Transverse colon (tissue), 4 donors: ENCODE data around the gene RNF166. TPM values are rescaled to one million over a fixed set of nuclear protein-coding genes. Genes with fewer than 3 reads are reported as not detected.

Experiments
- DNase-seq: peaks from one replicate; pipeline ENCODE4 v3.0.0-alpha.2; 2019
- H3K27ac ChIP-seq, 4 donors: fragments of 200-600 bp; sonication (generic); 2 replicates each; pipeline ENCODE4 v1.5.1; 2016 to 2018; ENCODE audit warnings: inconsistent platforms in 4 of 4
- H3K27me3 ChIP-seq: fragments of 200-600 bp; sonication (generic); 2 replicates; pipeline ENCODE4 v1.5.1; 2017; ENCODE audit warnings: inconsistent platforms
- H3K36me3 ChIP-seq, 4 donors: fragments of 200-600 bp; sonication (generic); 2 replicates each; pipeline ENCODE4 v1.5.1; 2017 to 2019; ENCODE audit warnings: inconsistent platforms in 4 of 4
- H3K4me1 ChIP-seq, 4 donors: fragments of 200-600 bp; sonication (generic); 2 replicates each; pipeline ENCODE4 v1.5.1; 2017 to 2020; ENCODE audit warnings: inconsistent platforms in 4 of 4
- H3K4me3 ChIP-seq, 4 donors: fragments of 200-600 bp; sonication (generic); 1 replicate in 1 of 4; 2 replicates in 3 of 4; pipeline versions ENCODE4 v1.5.1 to v1.6.1; 2017 to 2019; ENCODE audit warnings: inconsistent platforms in 4 of 4
- H3K9me3 ChIP-seq, 2 donors: fragments of 200-600 bp; sonication (generic); 2 replicates each; pipeline ENCODE4 v1.5.1; 2017 to 2019; ENCODE audit warnings: inconsistent platforms in 2 of 2
- EP300 ChIP-seq: sonication (generic); formaldehyde crosslinking; IDR thresholded peaks from one replicate; pipeline ENCODE4 v1.6.1; 2017; ENCODE audit warnings: antibody characterized with exemption, low read depth
- POLR2A ChIP-seq: fragments of 450-650 bp; IDR thresholded peaks from one replicate; pipeline ENCODE4 v1.6.1; 2016; ENCODE audit warnings: antibody characterized with exemption, mild to moderate bottlenecking, moderate library complexity
- POLR2AphosphoS5 ChIP-seq, 3 donors: sonication (generic); formaldehyde crosslinking; IDR thresholded peaks; one replicate each; pipeline ENCODE4 v1.6.1; 2016; ENCODE audit warnings: antibody characterized with exemption in 3 of 3
- whole genome bisulfite sequencing, 2 donors: methylation state at CpG; one replicate each; pipeline ENCODE4 v1.1.5; 2018; ENCODE audit warnings: low coverage in 1 of 2; 5-methylcytosine and 5-hydroxymethylcytosine counted together
- in situ Hi-C, 4 donors: fragments of 200-750 bp; cut with MboI; loops; one replicate each; pipeline versions ENCODE4 v1.15.0 to v1.15.1; 2017; ENCODE audit warnings: low sequenced_read_pairs in 3 of 4, low pct_ligation_motif_present in 1 of 4, low pct_unique_long_range_greater_than_20kb in 1 of 4
- intact Hi-C: fragments of 100-400 bp; cut with DNase I; formaldehyde crosslinking; loops from one replicate; pipeline ENCODE4 v1.15.1; 2023; ENCODE audit warnings: low total_unique reads
- total RNA-seq, 4 donors: library from RNA; depleted of rRNA; stranded (reverse); fragments of >200 nt; gene quantifications; one replicate each; pipeline ENCODE4 v1.1.0, GENCODE V29; 2016
- TF ChIP-seq, protein P1 (sequence below), 5 experiments: fragments of 200-600 bp in 3 of 5; fragments of 450-650 bp in 2 of 5; sonication (generic) in 3 of 5; IDR thresholded peaks; 1 replicate in 2 of 5; 2 replicates in 3 of 5; pipeline ENCODE4 v1.5.1; 2016 to 2017; ENCODE audit warnings: antibody characterized with exemption in 5 of 5, inconsistent platforms in 3 of 5, mild to moderate bottlenecking in 2 of 5, moderate library complexity in 1 of 5

RNF166 gene
- total RNA-seq, 4 donors from 2014 or later = 10.3 to 15.3 (median 14.4) TPM

DNA sequence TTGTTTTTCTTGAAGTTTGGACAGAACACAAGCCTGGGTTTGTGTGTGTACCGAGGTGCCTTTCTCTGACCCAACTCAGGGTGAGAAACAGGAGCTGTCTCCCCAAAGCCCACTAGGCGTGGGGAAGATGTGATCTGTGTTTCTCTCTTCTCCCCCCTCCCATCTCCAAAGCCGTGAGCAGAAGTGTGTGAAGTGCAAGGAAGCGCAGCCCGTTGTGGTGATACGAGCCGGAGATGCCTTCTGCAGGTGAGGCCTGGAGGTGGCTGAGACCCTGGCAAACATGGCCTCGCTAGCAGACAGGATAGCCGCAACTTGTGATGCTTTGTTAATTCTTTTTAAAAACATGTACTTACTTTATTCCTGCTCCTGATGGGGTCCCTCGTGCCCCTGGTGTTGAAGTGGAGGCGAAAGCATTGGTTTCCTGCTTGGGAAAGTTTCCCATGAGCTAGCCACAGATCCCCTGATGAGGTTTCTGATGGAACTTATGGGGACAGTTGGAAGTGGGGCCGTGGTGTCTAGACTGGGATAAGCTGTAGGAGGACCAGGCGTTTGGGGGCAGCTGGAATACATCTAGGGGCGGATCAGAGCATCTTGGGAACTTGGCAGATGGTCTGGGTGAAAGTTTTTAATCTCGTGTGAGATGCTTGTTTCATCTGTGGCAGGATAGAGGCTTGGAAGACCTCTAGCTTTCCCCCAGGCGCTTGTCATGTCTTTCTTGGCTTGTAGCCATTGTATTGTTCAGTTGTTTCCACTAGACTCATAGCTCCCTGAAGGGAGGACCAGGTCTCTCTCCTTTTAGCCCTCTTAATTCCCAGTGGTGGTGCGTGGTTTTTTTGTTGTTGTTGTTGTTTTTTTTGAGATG lies 988 bp upstream of the RNF166 start:
- in situ Hi-C loops (no loop called here), intact Hi-C loops (no loop called here)
- WGBS, 2 donors = 30 to 32% methylated on average over 2 to 17 of the region's 17 CpGs

GRCh38 chr16:88705801-88706228 lies 393 bp downstream of the RNF166 start:
- TF ChIP-seq POLR2AphosphoS5 (IDR thresholded peaks at IDR 0.05) = no peak
- TF ChIP-seq, protein P1, sequence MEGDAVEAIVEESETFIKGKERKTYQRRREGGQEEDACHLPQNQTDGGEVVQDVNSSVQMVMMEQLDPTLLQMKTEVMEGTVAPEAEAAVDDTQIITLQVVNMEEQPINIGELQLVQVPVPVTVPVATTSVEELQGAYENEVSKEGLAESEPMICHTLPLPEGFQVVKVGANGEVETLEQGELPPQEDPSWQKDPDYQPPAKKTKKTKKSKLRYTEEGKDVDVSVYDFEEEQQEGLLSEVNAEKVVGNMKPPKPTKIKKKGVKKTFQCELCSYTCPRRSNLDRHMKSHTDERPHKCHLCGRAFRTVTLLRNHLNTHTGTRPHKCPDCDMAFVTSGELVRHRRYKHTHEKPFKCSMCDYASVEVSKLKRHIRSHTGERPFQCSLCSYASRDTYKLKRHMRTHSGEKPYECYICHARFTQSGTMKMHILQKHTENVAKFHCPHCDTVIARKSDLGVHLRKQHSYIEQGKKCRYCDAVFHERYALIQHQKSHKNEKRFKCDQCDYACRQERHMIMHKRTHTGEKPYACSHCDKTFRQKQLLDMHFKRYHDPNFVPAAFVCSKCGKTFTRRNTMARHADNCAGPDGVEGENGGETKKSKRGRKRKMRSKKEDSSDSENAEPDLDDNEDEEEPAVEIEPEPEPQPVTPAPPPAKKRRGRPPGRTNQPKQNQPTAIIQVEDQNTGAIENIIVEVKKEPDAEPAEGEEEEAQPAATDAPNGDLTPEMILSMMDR (IDR thresholded peaks at IDR 0.05) = no peak
- intact Hi-C loops = no loop called here
- H3K36me3 ChIP-seq = no peaks in the 10 kb centered on the region
- in situ Hi-C loops = no loop called here
- peaks cover 20 to 36% (median 31%) of the 10 kb centered on the region in 4 donors for H3K4me1 ChIP-seq
- 1% methylated on average over 12 of the region's 57 CpGs; no CpG with 5 or more reads in 1 of the 2 donors for WGBS, 2 donors
- DNase-seq = peak; percentile 39
- H3K4me3 ChIP-seq = peak overlapping the region; percentile 80 to 96 (median 92)
- H3K27ac ChIP-seq = peak overlapping the region; percentile 85 to 88 (median 86)
- H3K9me3 ChIP-seq = no peaks in the 10 kb centered on the region
- no peaks in the 10 kb centered on the region for H3K27me3 ChIP-seq

More for the DNA sequence above, 988 bp upstream of the RNF166 start:
- H3K9me3 ChIP-seq = no peaks in the 10 kb centered on the region
- peak overlapping the region; percentile 80 to 96 (median 92) for H3K4me3 ChIP-seq
- H3K4me1 ChIP-seq = peaks cover 20 to 32% (median 24%) of the 10 kb centered on the region in 4 donors
- no peaks in the 10 kb centered on the region for H3K36me3 ChIP-seq
- H3K27me3 ChIP-seq = no peaks in the 10 kb centered on the region
- no peak for TF ChIP-seq POLR2AphosphoS5 (IDR thresholded peaks at IDR 0.05)
- no peak for TF ChIP-seq EP300
- TF ChIP-seq POLR2A = no peak
- TF ChIP-seq, protein P1 (IDR thresholded peaks at IDR 0.05) = no peak
- peak overlapping the region; percentile 85 to 88 (median 86) for H3K27ac ChIP-seq
- no peak for DNase-seq

- peak; percentile 44 for DNase-seq
- intact Hi-C loops (no loop called here), in situ Hi-C loops (no loop called here)
- H3K27me3 ChIP-seq = no peaks in the 10 kb centered on the region
- 29% methylated on average over 8 of the region's 9 CpGs; no CpG with 5 or more reads in 1 of the 2 donors for WGBS, 2 donors
- TF ChIP-seq, protein P1 (IDR thresholded peaks at IDR 0.05) = no peak
- TF ChIP-seq POLR2AphosphoS5 (IDR thresholded peaks at IDR 0.05) = no peak
- no peak for TF ChIP-seq EP300
- peak; percentile 14 for TF ChIP-seq POLR2A
- H3K9me3 ChIP-seq = no peaks in the 10 kb centered on the region
- peak overlapping the region; percentile 85 to 88 (median 86) for H3K27ac ChIP-seq
- peaks cover 20 to 41% (median 33%) of the 10 kb centered on the region in 4 donors for H3K4me1 ChIP-seq
- H3K4me3 ChIP-seq = peak overlapping the region; percentile 53 to 96 (median 84)
- no peaks in the 10 kb centered on the region for H3K36me3 ChIP-seq
Observed at GRCh38 chr16:88705076-88705684, 1.0 kb downstream of the RNF166 start.
